Testis (tissue), 2 donors: Measurements from ENCODE around the gene PHLDA3.

Source experiments
- POLR2A ChIP-seq: fragments of 450-650 bp; IDR thresholded peaks from one replicate; pipeline ENCODE4 v1.6.1; 2017; ENCODE audit warnings: antibody characterized with exemption, mild to moderate bottlenecking, moderate library complexity
- TF ChIP-seq, protein P1 (sequence below), 3 experiments: fragments of 450-650 bp in 2 of 3; fragments of 200-600 bp in 1 of 3; sonication (generic) in 1 of 3; IDR thresholded peaks; one replicate each; pipeline ENCODE4 v1.5.1; 2016 to 2019; ENCODE audit warnings: antibody characterized with exemption in 3 of 3, mild to moderate bottlenecking in 2 of 3, moderate library complexity in 1 of 3

GRCh38 chr1:201482755-201483154, 13.8 kb upstream of the PHLDA3 start:
- TF ChIP-seq, protein P1, sequence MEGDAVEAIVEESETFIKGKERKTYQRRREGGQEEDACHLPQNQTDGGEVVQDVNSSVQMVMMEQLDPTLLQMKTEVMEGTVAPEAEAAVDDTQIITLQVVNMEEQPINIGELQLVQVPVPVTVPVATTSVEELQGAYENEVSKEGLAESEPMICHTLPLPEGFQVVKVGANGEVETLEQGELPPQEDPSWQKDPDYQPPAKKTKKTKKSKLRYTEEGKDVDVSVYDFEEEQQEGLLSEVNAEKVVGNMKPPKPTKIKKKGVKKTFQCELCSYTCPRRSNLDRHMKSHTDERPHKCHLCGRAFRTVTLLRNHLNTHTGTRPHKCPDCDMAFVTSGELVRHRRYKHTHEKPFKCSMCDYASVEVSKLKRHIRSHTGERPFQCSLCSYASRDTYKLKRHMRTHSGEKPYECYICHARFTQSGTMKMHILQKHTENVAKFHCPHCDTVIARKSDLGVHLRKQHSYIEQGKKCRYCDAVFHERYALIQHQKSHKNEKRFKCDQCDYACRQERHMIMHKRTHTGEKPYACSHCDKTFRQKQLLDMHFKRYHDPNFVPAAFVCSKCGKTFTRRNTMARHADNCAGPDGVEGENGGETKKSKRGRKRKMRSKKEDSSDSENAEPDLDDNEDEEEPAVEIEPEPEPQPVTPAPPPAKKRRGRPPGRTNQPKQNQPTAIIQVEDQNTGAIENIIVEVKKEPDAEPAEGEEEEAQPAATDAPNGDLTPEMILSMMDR (IDR thresholded peaks at IDR 0.05) = no peak
- no peak for TF ChIP-seq POLR2A
